Endothelial cell of umbilical vein (primary cell): ENCODE data around the gene ZNF775. TPM values are rescaled to one million over a fixed set of nuclear protein-coding genes. Genes with fewer than 3 reads are reported as not detected.

ENCODE experiments used
- BruUV-seq: library from RNA; stranded (reverse); fragments of 400-500 nt; replicated peaks from 2 replicates; lab custom pipeline; 2021; lab: Mats Ljungman, UMichigan
- CTCF ChIA-PET: fragments of 300-600, 350-600 bp; sonication (Branson Sonifier 250); formaldehyde crosslinking; loops from one replicate; lab custom pipeline; 2021; ENCODE audit warnings: antibody characterized with exemption, inconsistent platforms; lab: Charles Lee
- POLR2A ChIA-PET: fragments of 300-600, 350-600 bp; sonication (Branson Sonifier 250); formaldehyde crosslinking; loops from one replicate; lab custom pipeline; 2021; ENCODE audit warnings: antibody characterized with exemption, inconsistent platforms; lab: Charles Lee
- DNase-seq: peaks from one replicate; pipeline ENCODE4 v3.0.0-alpha.2; 2011; ENCODE audit warnings: low read depth, low spot score
- FAIRE-seq: peaks from 2 replicates; lab custom pipeline; 2011; peaks lifted over from hg19 to GRCh38; lab: Jason Lieb, UNC
- H2AFZ ChIP-seq: 2 replicates; pipeline ENCODE4 v1.6.0; 2012; ENCODE audit warnings: low read depth, low read length, control low read depth, inconsistent platforms
- H3K27ac ChIP-seq: 2 replicates; pipeline ENCODE4 v1.5.1; 2011; ENCODE audit warnings: low read depth, mild to moderate bottlenecking, control low read depth, low read length, moderate library complexity; ENCODE audit not compliant: insufficient read depth
- H3K27me3 ChIP-seq, 2 experiments: 2 replicates each; pipeline versions ENCODE4 v1.6.0 to v1.6.1; 2011; ENCODE audit warnings: low read length in 2 of 2, mixed read lengths in 1 of 2; ENCODE audit not compliant: control insufficient read depth in 2 of 2, insufficient read depth in 2 of 2
- H3K36me3 ChIP-seq, 2 experiments: 2 replicates in 1 of 2; 3 replicates in 1 of 2; pipeline ENCODE4 v1.5.1; 2011; ENCODE audit warnings: low read length in 2 of 2, mild to moderate bottlenecking in 1 of 2, moderate library complexity in 1 of 2; ENCODE audit not compliant: control insufficient read depth in 2 of 2, insufficient read depth in 2 of 2; ENCODE audit errors: extremely low read depth in 1 of 2
- H3K4me1 ChIP-seq: 3 replicates; pipeline ENCODE4 v1.5.1; 2011; ENCODE audit warnings: mild to moderate bottlenecking, low read length; ENCODE audit not compliant: control insufficient read depth, insufficient read depth; ENCODE audit errors: extremely low read depth
- H3K4me2 ChIP-seq: 2 replicates; pipeline ENCODE4 v1.6.1; 2011; ENCODE audit warnings: low read length, control low read depth, mixed read lengths; ENCODE audit not compliant: insufficient read depth
- H3K4me3 ChIP-seq, 3 experiments: fragments of 200-600 bp in 1 of 3; sonication (generic), shearing (Covaris generic) in 1 of 3; replicated peaks in 1 of 3; 2 replicates each; pipeline ENCODE4 v1.5.1; 2011 to 2016; ENCODE audit warnings: control low read depth in 3 of 3, low read length in 3 of 3, mild to moderate bottlenecking in 2 of 3, inconsistent platforms in 1 of 3, low read depth in 1 of 3, moderate library complexity in 1 of 3; ENCODE audit not compliant: insufficient read depth in 1 of 3
- H3K79me2 ChIP-seq: 2 replicates; pipeline ENCODE4 v1.6.0; 2012; ENCODE audit warnings: low read length, inconsistent platforms; ENCODE audit not compliant: control insufficient read depth, insufficient read depth
- H3K9ac ChIP-seq: replicated peaks from 2 replicates; pipeline ENCODE3; 2011; ENCODE audit warnings: low read length, control low read depth; ENCODE audit not compliant: insufficient read depth; ENCODE audit errors: extremely low read depth
- H3K9me1 ChIP-seq: replicated peaks from 3 replicates; pipeline ENCODE4 v1.6.0; 2011; ENCODE audit warnings: mild to moderate bottlenecking, low read length; ENCODE audit not compliant: control insufficient read depth, insufficient read depth; ENCODE audit errors: extremely low read depth
- H3K9me3 ChIP-seq: replicated peaks from 2 replicates; pipeline ENCODE4 v1.5.1; 2012; ENCODE audit warnings: low read length, inconsistent platforms; ENCODE audit not compliant: control insufficient read depth, insufficient read depth
- H4K20me1 ChIP-seq: replicated peaks from 2 replicates; pipeline ENCODE3; 2011; ENCODE audit warnings: mild to moderate bottlenecking, low read length; ENCODE audit not compliant: control insufficient read depth, insufficient read depth; ENCODE audit errors: extremely low read depth
- CTCF ChIP-seq, 2 donors: IDR thresholded peaks; 1 replicate in 1 of 2; 2 replicates in 1 of 2; pipeline ENCODE4 v1.5.1; 2011; ENCODE audit warnings: low read length in 2 of 2, mild to moderate bottlenecking in 2 of 2, moderate library complexity in 2 of 2, control low read depth in 1 of 2, inconsistent platforms in 1 of 2, low read depth in 1 of 2; ENCODE audit not compliant: insufficient read depth in 1 of 2; ENCODE audit errors: extremely low read depth in 1 of 2
- EZH2 ChIP-seq: IDR thresholded peaks from 2 replicates; pipeline ENCODE4 v1.6.1; 2012; ENCODE audit warnings: borderline replicate concordance, low read depth, mild to moderate bottlenecking, moderate library complexity, low read length, inconsistent platforms; ENCODE audit not compliant: severe bottlenecking
- FOS ChIP-seq: IDR thresholded peaks from 2 replicates; pipeline ENCODE4 v1.6.1; 2011; ENCODE audit warnings: mild to moderate bottlenecking, low read length, moderate library complexity, borderline replicate concordance; ENCODE audit not compliant: insufficient read depth
- GATA2 ChIP-seq: IDR thresholded peaks from 2 replicates; pipeline ENCODE4 v1.7.0; 2011; ENCODE audit warnings: low read depth, mild to moderate bottlenecking, moderate library complexity, mixed read lengths, low read length; ENCODE audit not compliant: insufficient read length, insufficient read depth
- JUN ChIP-seq: IDR thresholded peaks from 2 replicates; pipeline ENCODE4 v1.6.1; 2011; ENCODE audit warnings: borderline replicate concordance, low read depth; ENCODE audit not compliant: insufficient read length, insufficient read depth
- MYC ChIP-seq: IDR thresholded peaks from one replicate; pipeline ENCODE4 v1.6.1; 2011; ENCODE audit warnings: mild to moderate bottlenecking, low read depth, low read length
- POLR2A ChIP-seq: IDR thresholded peaks from 2 replicates; pipeline ENCODE4 v1.6.1; 2012; ENCODE audit warnings: low read depth, mild to moderate bottlenecking, control low read depth, low read length
- POLR2AphosphoS5 ChIP-seq: IDR thresholded peaks from 2 replicates; pipeline ENCODE4 v1.6.1; 2012; ENCODE audit warnings: low read depth, mild to moderate bottlenecking, control low read depth, low read length, moderate library complexity; ENCODE audit not compliant: insufficient read depth
- dilution Hi-C: fragments of 300-500 bp; cut with MboI; formaldehyde crosslinking; loops from one replicate; pipeline ENCODE4 v1.15.0; 2019; ENCODE audit warnings: low sequenced_read_pairs; ENCODE audit not compliant: extremely low pct_ligation_motif_present
- intact Hi-C: fragments of 100-400 bp; cut with micrococcal nuclease; formaldehyde crosslinking; loops from one replicate; pipeline ENCODE4 v1.10.0; 2022
- polyA plus RNA-seq, 4 experiments: library from polyadenylated mRNA; depleted of rRNA in 3 of 4; stranded (reverse) in 3 of 4; unstranded in 1 of 4; fragments of >200 nt; gene quantifications; 2 replicates each; pipeline versions ENCODE4 v1.2.1 to v1.2.3, GENCODE V29; 2011 to 2012; ENCODE audit warnings: missing spikeins in 1 of 4
- total RNA-seq: library from RNA; stranded (reverse); gene quantifications from 2 replicates; pipeline ENCODE4 v1.2.3, GENCODE V29; 2021
- TF ChIP-seq, protein P1 (sequence below): IDR thresholded peaks from 2 replicates; pipeline ENCODE4 v1.6.1; 2011; ENCODE audit not compliant: insufficient read depth, insufficient read length

ZNF775 gene
- total and polyA plus RNA-seq, 2 donors (not counting 3 experiments of a cell fraction or from before 2014, with no cell fraction given) = 5.8 to 8.3 TPM

GRCh38 chr7:150401861-150402631 is 22.9 kb downstream of the ZNF775 start:
- dilution Hi-C loops (no loop called here), intact Hi-C loops (no loop called here)
- Histone ChIP-seq H3K27ac (no peak overlapping the region), H3K27me3 (no peaks in the 10 kb centered on the region), H3K79me2 (no peaks in the 10 kb centered on the region), H4K20me1 (no peaks in the 10 kb centered on the region), H3K4me2 (no peak overlapping the region), H3K36me3 (peaks cover 0 to 8% of the 10 kb centered on the region in 2 experiments), H3K9me1 (no peaks in the 10 kb centered on the region), H3K4me3 (no peak overlapping the region), H3K9me3 (no peaks in the 10 kb centered on the region), H3K9ac (no peak overlapping the region), H2AFZ (no peak overlapping the region), H3K4me1 (peaks cover 15% of the 10 kb centered on the region)
- ChIA-PET POLR2A (no interaction called here), CTCF (interaction anchor here (0.7 to 1.6 kb wide), 3 partner anchors 9 to 24 kb away, joined by 3 to 7 read pairs (median 4); no protein-coding TSS in a partner anchor)
- FAIRE-seq = no peak
- no peak for DNase-seq
- no peak for TF ChIP-seq POLR2A
- no peak for TF ChIP-seq GATA2
- no peak for TF ChIP-seq JUN
- TF ChIP-seq, protein P1, sequence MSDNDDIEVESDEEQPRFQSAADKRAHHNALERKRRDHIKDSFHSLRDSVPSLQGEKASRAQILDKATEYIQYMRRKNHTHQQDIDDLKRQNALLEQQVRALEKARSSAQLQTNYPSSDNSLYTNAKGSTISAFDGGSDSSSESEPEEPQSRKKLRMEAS = no peak
- no peak for TF ChIP-seq EZH2
- no peak for TF ChIP-seq CTCF (IDR thresholded peaks at IDR 0.05; ENCODE audit: extremely low read depth in 1 of 2, insufficient read depth in 1 of 2, low read depth in 1 of 2, low read length in 2 of 2)
- no peak for TF ChIP-seq FOS
- no peak for TF ChIP-seq MYC
- TF ChIP-seq POLR2AphosphoS5 = no peak
- BruUV-seq = no TSS peak
